Transverse colon (tissue), 4 donors: ENCODE measurements around the gene PLXND1. TPM values are rescaled to one million over a fixed set of nuclear protein-coding genes. Genes with fewer than 3 reads are reported as not detected.
"Not testable (repeated sequence)": the region's sequence is repeated elsewhere in the genome, so short reads cannot be mapped to it uniquely, and the experiment has no call there.

Source experiments
- DNase-seq: peaks from one replicate; pipeline ENCODE4 v3.0.0-alpha.2; 2019
- H3K27ac ChIP-seq, 4 donors: fragments of 200-600 bp; sonication (generic); 2 replicates each; pipeline ENCODE4 v1.5.1; 2016 to 2018; ENCODE audit warnings: inconsistent platforms in 4 of 4
- H3K27me3 ChIP-seq: fragments of 200-600 bp; sonication (generic); 2 replicates; pipeline ENCODE4 v1.5.1; 2017; ENCODE audit warnings: inconsistent platforms
- H3K36me3 ChIP-seq, 4 donors: fragments of 200-600 bp; sonication (generic); 2 replicates each; pipeline ENCODE4 v1.5.1; 2017 to 2019; ENCODE audit warnings: inconsistent platforms in 4 of 4
- H3K4me1 ChIP-seq, 4 donors: fragments of 200-600 bp; sonication (generic); 2 replicates each; pipeline ENCODE4 v1.5.1; 2017 to 2020; ENCODE audit warnings: inconsistent platforms in 4 of 4
- H3K4me3 ChIP-seq, 4 donors: fragments of 200-600 bp; sonication (generic); 1 replicate in 1 of 4; 2 replicates in 3 of 4; pipeline versions ENCODE4 v1.5.1 to v1.6.1; 2017 to 2019; ENCODE audit warnings: inconsistent platforms in 4 of 4
- H3K9me3 ChIP-seq, 2 donors: fragments of 200-600 bp; sonication (generic); 2 replicates each; pipeline ENCODE4 v1.5.1; 2017 to 2019; ENCODE audit warnings: inconsistent platforms in 2 of 2
- EP300 ChIP-seq: sonication (generic); formaldehyde crosslinking; IDR thresholded peaks from one replicate; pipeline ENCODE4 v1.6.1; 2017; ENCODE audit warnings: antibody characterized with exemption, low read depth
- POLR2A ChIP-seq: fragments of 450-650 bp; IDR thresholded peaks from one replicate; pipeline ENCODE4 v1.6.1; 2016; ENCODE audit warnings: antibody characterized with exemption, mild to moderate bottlenecking, moderate library complexity
- POLR2AphosphoS5 ChIP-seq, 3 donors: sonication (generic); formaldehyde crosslinking; IDR thresholded peaks; one replicate each; pipeline ENCODE4 v1.6.1; 2016; ENCODE audit warnings: antibody characterized with exemption in 3 of 3
- WGBS, 2 donors: methylation state at CpG; one replicate each; pipeline ENCODE4 v1.1.5; 2018; ENCODE audit warnings: low coverage in 1 of 2; 5-methylcytosine and 5-hydroxymethylcytosine counted together
- in situ Hi-C, 4 donors: fragments of 200-750 bp; cut with MboI; loops; one replicate each; pipeline versions ENCODE4 v1.15.0 to v1.15.1; 2017; ENCODE audit warnings: low sequenced_read_pairs in 3 of 4, low pct_ligation_motif_present in 1 of 4, low pct_unique_long_range_greater_than_20kb in 1 of 4
- intact Hi-C: fragments of 100-400 bp; cut with DNase I; formaldehyde crosslinking; loops from one replicate; pipeline ENCODE4 v1.15.1; 2023; ENCODE audit warnings: low total_unique reads
- total RNA-seq, 4 donors: library from RNA; depleted of rRNA; stranded (reverse); fragments of >200 nt; gene quantifications; one replicate each; pipeline ENCODE4 v1.1.0, GENCODE V29; 2016
- TF ChIP-seq, protein P1 (sequence below), 5 experiments: fragments of 200-600 bp in 3 of 5; fragments of 450-650 bp in 2 of 5; sonication (generic) in 3 of 5; IDR thresholded peaks; 1 replicate in 2 of 5; 2 replicates in 3 of 5; pipeline ENCODE4 v1.5.1; 2016 to 2017; ENCODE audit warnings: antibody characterized with exemption in 5 of 5, inconsistent platforms in 3 of 5, mild to moderate bottlenecking in 2 of 5, moderate library complexity in 1 of 5

Gene PLXND1
- total RNA-seq, 4 donors from 2014 or later: 26.4 to 71.8 (median 35.8) TPM

DNA sequence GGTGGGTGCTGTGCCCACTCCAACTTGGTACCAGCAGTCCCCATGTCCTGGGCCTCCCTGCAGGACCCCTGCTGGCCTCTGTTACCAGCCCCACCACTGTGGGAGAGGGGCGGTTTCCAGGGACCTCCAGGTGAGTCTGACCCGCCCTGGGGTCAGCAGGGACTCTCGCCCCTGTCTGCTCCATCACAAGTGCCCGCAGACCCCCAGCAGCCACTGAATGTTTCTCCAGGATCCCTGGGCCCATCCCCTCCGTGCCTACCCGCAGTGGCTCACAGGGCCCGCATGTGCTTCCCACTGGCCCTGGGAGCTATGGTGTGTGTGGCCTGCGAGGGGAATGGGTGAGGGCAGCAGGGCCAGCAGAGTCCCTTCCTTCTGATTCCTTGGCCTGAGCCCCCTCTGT, 87.9 kb downstream of the PLXND1 start:
- Histone ChIP-seq H3K27me3 (no peaks in the 10 kb centered on the region), H3K36me3 (no peaks in the 10 kb centered on the region), H3K4me3 (no peak overlapping the region), H3K27ac (no peak overlapping the region), H3K9me3 (no peaks in the 10 kb centered on the region), H3K4me1 (no peaks in the 10 kb centered on the region)
- no peak for DNase-seq
- in situ Hi-C loops (no loop called here), intact Hi-C loops (no loop called here)
- TF ChIP-seq POLR2A (no peak), POLR2AphosphoS5 (IDR thresholded peaks at IDR 0.05) (no peak), EP300 (no peak)
- TF ChIP-seq, protein P1, sequence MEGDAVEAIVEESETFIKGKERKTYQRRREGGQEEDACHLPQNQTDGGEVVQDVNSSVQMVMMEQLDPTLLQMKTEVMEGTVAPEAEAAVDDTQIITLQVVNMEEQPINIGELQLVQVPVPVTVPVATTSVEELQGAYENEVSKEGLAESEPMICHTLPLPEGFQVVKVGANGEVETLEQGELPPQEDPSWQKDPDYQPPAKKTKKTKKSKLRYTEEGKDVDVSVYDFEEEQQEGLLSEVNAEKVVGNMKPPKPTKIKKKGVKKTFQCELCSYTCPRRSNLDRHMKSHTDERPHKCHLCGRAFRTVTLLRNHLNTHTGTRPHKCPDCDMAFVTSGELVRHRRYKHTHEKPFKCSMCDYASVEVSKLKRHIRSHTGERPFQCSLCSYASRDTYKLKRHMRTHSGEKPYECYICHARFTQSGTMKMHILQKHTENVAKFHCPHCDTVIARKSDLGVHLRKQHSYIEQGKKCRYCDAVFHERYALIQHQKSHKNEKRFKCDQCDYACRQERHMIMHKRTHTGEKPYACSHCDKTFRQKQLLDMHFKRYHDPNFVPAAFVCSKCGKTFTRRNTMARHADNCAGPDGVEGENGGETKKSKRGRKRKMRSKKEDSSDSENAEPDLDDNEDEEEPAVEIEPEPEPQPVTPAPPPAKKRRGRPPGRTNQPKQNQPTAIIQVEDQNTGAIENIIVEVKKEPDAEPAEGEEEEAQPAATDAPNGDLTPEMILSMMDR (IDR thresholded peaks at IDR 0.05): no peak
- 95% methylated on average over 8 of the region's 8 CpGs; no CpG with 5 or more reads in 1 of the 2 donors for WGBS, 2 donors

DNA sequence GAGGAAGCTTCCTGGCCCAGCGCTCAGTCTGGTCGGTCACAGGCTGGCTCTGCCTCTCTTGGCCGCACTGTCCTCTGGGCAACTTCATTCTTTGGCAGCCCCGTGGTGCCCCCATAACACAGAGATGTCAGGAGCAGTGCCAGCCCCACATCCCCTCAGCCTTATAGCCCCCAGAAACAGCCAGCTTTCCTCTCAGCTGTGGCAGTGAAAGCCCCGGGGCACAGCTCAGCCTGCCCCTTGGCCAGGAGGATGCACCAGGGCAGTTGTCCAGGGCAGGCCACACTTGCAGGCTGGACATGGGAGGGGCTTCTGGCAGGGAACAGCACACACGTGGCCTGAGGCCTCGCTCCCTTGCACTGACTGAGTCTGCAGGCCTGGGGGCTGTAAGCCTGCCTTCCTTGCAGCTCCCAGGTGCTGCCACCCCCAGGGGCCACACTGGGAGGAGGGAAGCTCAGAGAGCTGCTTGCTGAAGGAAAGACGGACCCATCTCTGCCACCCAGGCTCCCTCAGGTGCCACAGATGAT, 88.4 kb downstream of the PLXND1 start:
- Histone ChIP-seq H3K4me3 (no peak overlapping the region), H3K4me1 (no peaks in the 10 kb centered on the region), H3K27ac (no peak overlapping the region), H3K36me3 (no peaks in the 10 kb centered on the region), H3K27me3 (no peaks in the 10 kb centered on the region), H3K9me3 (no peaks in the 10 kb centered on the region)
- in situ Hi-C loops (no loop called here), intact Hi-C loops (no loop called here)
- TF ChIP-seq, protein P1 (IDR thresholded peaks at IDR 0.05): no peak
- no peak for TF ChIP-seq POLR2AphosphoS5 (IDR thresholded peaks at IDR 0.05)
- TF ChIP-seq EP300: no peak
- TF ChIP-seq POLR2A: no peak
- WGBS, 2 donors: 90% methylated on average over 7 of the region's 8 CpGs; no CpG with 5 or more reads in 1 of the 2 donors
- DNase-seq: no peak

DNA sequence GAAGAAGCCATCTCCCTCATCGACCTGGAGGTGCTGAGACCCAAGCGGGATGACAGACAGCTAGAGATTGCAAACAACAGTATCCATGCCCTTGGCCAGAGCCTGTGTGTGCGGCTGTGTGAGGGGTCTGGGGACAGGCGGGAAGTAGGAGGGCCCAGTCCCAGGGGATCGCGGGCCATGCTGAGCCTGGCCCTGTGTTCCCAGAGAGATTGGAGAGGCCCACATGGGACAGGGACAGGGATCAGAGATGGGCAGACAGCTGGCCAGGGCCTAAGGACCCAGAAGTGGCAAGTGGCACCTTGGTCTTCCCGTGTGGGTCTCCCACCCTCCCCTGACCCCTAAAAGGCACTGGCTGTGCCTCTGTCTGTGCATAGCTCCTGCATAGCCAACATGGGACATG, 89.0 kb downstream of the PLXND1 start:
- no peak overlapping the region for H3K27ac ChIP-seq
- 87% methylated on average over 7 of the region's 7 CpGs; no CpG with 5 or more reads in 1 of the 2 donors for WGBS, 2 donors
- TF ChIP-seq EP300 (no peak), POLR2A (no peak)

DNA sequence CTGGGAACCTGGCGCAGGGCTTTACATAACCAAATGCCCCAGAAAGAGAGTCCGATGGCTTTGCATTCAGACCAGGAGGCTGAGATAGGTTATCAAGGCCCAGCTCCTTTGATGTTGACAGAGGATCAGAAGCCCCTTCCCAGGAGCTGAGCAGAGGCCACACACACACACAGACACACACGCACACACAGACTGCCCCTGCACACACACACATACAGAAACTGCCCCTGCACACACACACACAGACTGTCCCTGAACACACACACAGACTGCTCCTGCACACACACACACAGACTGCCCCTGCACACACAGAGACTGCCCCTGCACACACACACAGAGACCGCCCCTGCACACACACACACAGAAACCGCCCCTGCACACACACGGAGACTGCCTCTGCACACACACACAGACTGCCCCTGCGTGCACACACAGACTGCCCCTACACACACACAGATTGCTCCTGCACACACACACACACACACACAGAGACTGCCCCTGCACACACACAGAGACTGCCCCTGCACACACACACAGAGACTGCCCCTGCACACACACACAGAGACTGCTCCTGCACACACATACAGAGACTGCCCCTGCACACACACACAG, 90.5 kb downstream of the PLXND1 start:
- 94% methylated on average over 7 of the region's 7 CpGs; no CpG with 5 or more reads in 1 of the 2 donors for WGBS, 2 donors

More for the DNA sequence above, 89.0 kb downstream of the PLXND1 start:
- H3K4me1 ChIP-seq: no peaks in the 10 kb centered on the region
- in situ Hi-C loops: no loop called here
- no peak for DNase-seq
- no peak overlapping the region for H3K4me3 ChIP-seq
- no peaks in the 10 kb centered on the region for H3K9me3 ChIP-seq
- H3K36me3 ChIP-seq: no peaks in the 10 kb centered on the region
- intact Hi-C loops: no loop called here
- H3K27me3 ChIP-seq: no peaks in the 10 kb centered on the region

DNA sequence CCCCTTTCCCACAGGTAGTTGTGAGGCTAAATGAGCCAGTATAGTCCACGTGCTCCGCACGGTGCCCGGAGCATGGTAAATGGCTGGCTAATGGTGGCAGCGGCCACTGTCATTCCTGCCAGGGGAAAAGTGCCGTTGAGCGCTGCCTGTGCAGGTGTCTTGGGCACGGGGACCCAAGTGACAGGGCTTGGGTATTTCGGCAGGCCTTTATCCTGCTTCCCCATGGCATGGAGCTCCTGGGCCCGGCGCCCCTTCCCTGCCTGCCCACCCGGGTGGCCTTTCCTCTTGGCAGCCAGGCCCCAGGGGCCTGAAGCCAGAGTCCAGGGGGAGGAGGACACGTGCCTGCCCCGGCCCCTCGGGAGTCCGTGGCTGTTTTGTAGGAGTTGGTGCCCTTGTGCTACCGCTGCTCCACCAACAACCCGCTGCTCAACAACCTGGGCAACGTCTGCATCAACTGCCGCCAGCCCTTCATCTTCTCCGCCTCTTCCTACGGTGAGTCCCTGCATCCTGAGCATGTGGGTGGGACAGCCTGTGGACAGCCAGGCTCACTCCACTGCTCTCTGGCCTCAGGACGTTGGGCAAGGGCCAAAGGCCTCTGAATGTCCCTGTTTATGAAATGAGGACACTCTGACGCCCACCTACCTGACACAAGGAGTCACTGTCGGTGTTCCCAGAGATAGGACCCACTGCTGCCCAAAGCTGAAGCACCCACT, 91.2 kb downstream of the PLXND1 start:
- H3K27ac ChIP-seq, intact Hi-C loops, DNase-seq, H3K27me3 ChIP-seq, H3K36me3 ChIP-seq, H3K4me1 ChIP-seq, in situ Hi-C loops, H3K9me3 ChIP-seq, H3K4me3 ChIP-seq: not testable (repeated sequence)
- WGBS, 2 donors: 95% methylated on average over 15 of the region's 25 CpGs; no CpG with 5 or more reads in 1 of the 2 donors

More for the DNA sequence above, 90.5 kb downstream of the PLXND1 start:
- intact Hi-C loops, H3K36me3 ChIP-seq, DNase-seq, H3K27me3 ChIP-seq, H3K9me3 ChIP-seq, H3K4me3 ChIP-seq, H3K27ac ChIP-seq, H3K4me1 ChIP-seq, in situ Hi-C loops: not testable (repeated sequence)
